K562 (cell line): ENCODE data around the gene PLXNB3. TPM values are rescaled to one million over a fixed set of nuclear protein-coding genes. Genes with fewer than 3 reads are reported as not detected.

Experiments used
- ATAC-seq: fragments of 200-7000 bp; cut with Tn5 transposase; 3 replicates; pipeline ENCODE4 v1.9.1; 2020; ENCODE audit warnings: moderate library complexity
- BruUV-seq: library from RNA; stranded (reverse); fragments of 400-500 nt; replicated peaks from 2 replicates; lab custom pipeline; 2021; lab: Mats Ljungman, UMichigan
- CTCF ChIA-PET: fragments of 300-600 bp; formaldehyde crosslinking; extraction: SDS; loops from one replicate; lab custom pipeline; 2021; ENCODE audit warnings: low intra/inter-chr PET ratio; lab: Yijun Ruan, JAX
- POLR2A ChIA-PET: fragments of 300-600, 350-650 bp; sonication (Branson Sonifier 250); formaldehyde crosslinking; extraction: SDS; loops from one replicate; lab custom pipeline; 2021; ENCODE audit warnings: antibody characterized with exemption, inconsistent platforms; lab: Yijun Ruan, JAX
- DNase-seq, 4 experiments: peaks; one replicate each; pipeline versions ENCODE4 v3.0.0 to v3.0.0-alpha.2; 2011 to 2018; ENCODE audit warnings: low spot score in 3 of 4, mixed read lengths in 3 of 4; ENCODE audit errors: extremely low read depth in 1 of 4
- FAIRE-seq: peaks from 2 replicates; lab custom pipeline; 2011; peaks lifted over from hg19 to GRCh38; lab: Jason Lieb, UNC
- H2AFZ ChIP-seq: 2 replicates; pipeline ENCODE4 v1.6.0; 2011; ENCODE audit warnings: low read depth, low read length, control low read depth, inconsistent platforms
- H3K27ac ChIP-seq: fragments of 200-600 bp; 3 replicates; pipeline ENCODE4 v1.8.0; 2011; ENCODE audit warnings: low read depth, mild to moderate bottlenecking, control low read depth, inconsistent platforms, low read length, moderate library complexity, mixed read lengths; ENCODE audit errors: extremely low read depth
- H3K27me3 ChIP-seq, 2 experiments: fragments of 300-600 bp in 1 of 2; 2 replicates in 1 of 2; 3 replicates in 1 of 2; pipeline versions ENCODE4 v1.6.0 to v1.8.0; 2011; ENCODE audit warnings: inconsistent platforms in 2 of 2, low read length in 2 of 2, mild to moderate bottlenecking in 1 of 2, mixed read lengths in 1 of 2, moderate library complexity in 1 of 2; ENCODE audit not compliant: control insufficient read depth in 2 of 2, insufficient read depth in 2 of 2
- H3K36me3 ChIP-seq: fragments of 300-600 bp; 3 replicates; pipeline ENCODE4 v1.8.0; 2011; ENCODE audit warnings: mild to moderate bottlenecking, low read length, inconsistent platforms; ENCODE audit not compliant: control insufficient read depth, insufficient read depth
- H3K4me1 ChIP-seq, 2 experiments: fragments of 200-600 bp in 1 of 2; replicated peaks in 1 of 2; 2 replicates in 1 of 2; 3 replicates in 1 of 2; pipeline versions ENCODE4 v1.5.1 to v1.8.0; 2011; ENCODE audit warnings: inconsistent platforms in 2 of 2, low read length in 2 of 2, mild to moderate bottlenecking in 1 of 2, mixed read lengths in 1 of 2, moderate library complexity in 1 of 2; ENCODE audit not compliant: control insufficient read depth in 2 of 2, insufficient read depth in 2 of 2
- H3K4me2 ChIP-seq: 2 replicates; pipeline ENCODE4 v1.6.1; 2011; ENCODE audit warnings: low read length, control low read depth, inconsistent platforms, mixed read lengths; ENCODE audit not compliant: insufficient read depth
- H3K4me3 ChIP-seq: fragments of 200-600 bp; sonication (generic), shearing (Covaris generic); 2 replicates; pipeline ENCODE4 v1.5.1; 2016; ENCODE audit warnings: control low read depth, inconsistent platforms
- H3K79me2 ChIP-seq: fragments of 200-600 bp; 3 replicates; pipeline ENCODE4 v1.8.0; 2011; ENCODE audit warnings: low read length, inconsistent platforms; ENCODE audit not compliant: control insufficient read depth, insufficient read depth
- H3K9ac ChIP-seq, 2 experiments: 2 replicates each; pipeline versions ENCODE4 v1.6.0 to v1.6.1; 2011; ENCODE audit warnings: low read depth in 2 of 2, low read length in 2 of 2, control low read depth in 1 of 2, inconsistent platforms in 1 of 2, mild to moderate bottlenecking in 1 of 2, mixed read lengths in 1 of 2; ENCODE audit not compliant: insufficient read depth in 1 of 2
- H3K9me1 ChIP-seq: one replicate; pipeline ENCODE4 v1.6.0; 2011; ENCODE audit warnings: inconsistent platforms, mild to moderate bottlenecking, low read length, moderate library complexity; ENCODE audit not compliant: control insufficient read depth, insufficient read depth
- H3K9me3 ChIP-seq: replicated peaks from 2 replicates; pipeline ENCODE4 v1.5.1; 2011; ENCODE audit warnings: low read depth, low read length, inconsistent platforms; ENCODE audit not compliant: control insufficient read depth, insufficient read depth
- H4K20me1 ChIP-seq: replicated peaks from 2 replicates; pipeline ENCODE4 v1.6.1; 2011; ENCODE audit warnings: low read length, inconsistent platforms, mixed read lengths; ENCODE audit not compliant: control insufficient read depth, insufficient read depth
- FIP1L1 ChIP-seq: fragments of 200-400 bp; formaldehyde crosslinking; IDR thresholded peaks from 2 replicates; pipeline ENCODE4 v1.6.1; 2018; ENCODE audit warnings: mild to moderate bottlenecking, low read depth, low read length; ENCODE audit not compliant: poor library complexity, severe bottlenecking
- POLR3G ChIP-seq: IDR thresholded peaks from 2 replicates; pipeline ENCODE4 v1.6.1; 2011; ENCODE audit not compliant: insufficient read length, insufficient replicate concordance; ENCODE audit errors: extremely low read depth
- WGBS: fragments of 100-300 bp; shearing (Covaris generic); methylation state at CpG from one replicate; pipeline ENCODE4 v1.1.6; 2016; ENCODE audit warnings: low coverage, mixed read lengths; ENCODE audit not compliant: insufficient coverage; ENCODE audit errors: missing lambda C conversion rate; 5-methylcytosine and 5-hydroxymethylcytosine counted together
- in situ Hi-C: fragments of 300-500 bp; cut with MboI; formaldehyde crosslinking; loops from 4 replicates; pipeline ENCODE4 v1.15.0; 2018; ENCODE audit warnings: inconsistent platforms, mixed read lengths
- intact Hi-C: fragments of 100-400 bp; cut with micrococcal nuclease; formaldehyde crosslinking; loops from 2 replicates; pipeline ENCODE4 v1.14.2; 2022
- polyA plus RNA-seq, 8 experiments: library from polyadenylated mRNA; depleted of rRNA in 4 of 8; stranded (reverse) in 5 of 8; unstranded in 3 of 8; fragments of >200 nt; fragmentation: Nextera tagmentation in 2 of 8; fragmentation: Illumina TruSeq in 1 of 8; extraction: Ambion mirVana in 2 of 8; extraction: Trizol in 1 of 8; gene quantifications; 2 replicates each; pipeline versions ENCODE4 v1.2.1 to v1.2.3, GENCODE V29; 2011 to 2014; ENCODE audit warnings: inconsistent platforms in 1 of 8, missing spikeins in 1 of 8
- total RNA-seq, 7 experiments: library from RNA; depleted of rRNA in 6 of 7; stranded (reverse); fragments of >200 nt in 6 of 7; fragmentation: Illumina TruSeq in 2 of 7; extraction: Trizol in 2 of 7; gene quantifications; 2 replicates each; pipeline versions ENCODE4 v1.2.1 to v1.2.3, GENCODE V29; 2011 to 2021; ENCODE audit warnings: low replicate concordance in 1 of 7
- TF ChIP-seq, protein P1 (sequence below): sonication (generic); formaldehyde crosslinking; IDR thresholded peaks from 2 replicates; pipeline ENCODE4 v1.8.1; 2023; ENCODE audit warnings: mild to moderate bottlenecking, missing genetic modification reagents, moderate library complexity
- TF ChIP-seq, protein P2 (sequence below): fragments of 450-650 bp; formaldehyde crosslinking; IDR thresholded peaks from 2 replicates; pipeline ENCODE4 v1.4.0; 2020; ENCODE audit warnings: mild to moderate bottlenecking, moderate library complexity

PLXNB3 gene
- total and polyA plus RNA-seq, 9 of the 15 experiments (the other 6 are each of a cell fraction or from before 2014, with no cell fraction given) = 0.22 to 2.0 (median 1.4) TPM; not detected in 2

DNA sequence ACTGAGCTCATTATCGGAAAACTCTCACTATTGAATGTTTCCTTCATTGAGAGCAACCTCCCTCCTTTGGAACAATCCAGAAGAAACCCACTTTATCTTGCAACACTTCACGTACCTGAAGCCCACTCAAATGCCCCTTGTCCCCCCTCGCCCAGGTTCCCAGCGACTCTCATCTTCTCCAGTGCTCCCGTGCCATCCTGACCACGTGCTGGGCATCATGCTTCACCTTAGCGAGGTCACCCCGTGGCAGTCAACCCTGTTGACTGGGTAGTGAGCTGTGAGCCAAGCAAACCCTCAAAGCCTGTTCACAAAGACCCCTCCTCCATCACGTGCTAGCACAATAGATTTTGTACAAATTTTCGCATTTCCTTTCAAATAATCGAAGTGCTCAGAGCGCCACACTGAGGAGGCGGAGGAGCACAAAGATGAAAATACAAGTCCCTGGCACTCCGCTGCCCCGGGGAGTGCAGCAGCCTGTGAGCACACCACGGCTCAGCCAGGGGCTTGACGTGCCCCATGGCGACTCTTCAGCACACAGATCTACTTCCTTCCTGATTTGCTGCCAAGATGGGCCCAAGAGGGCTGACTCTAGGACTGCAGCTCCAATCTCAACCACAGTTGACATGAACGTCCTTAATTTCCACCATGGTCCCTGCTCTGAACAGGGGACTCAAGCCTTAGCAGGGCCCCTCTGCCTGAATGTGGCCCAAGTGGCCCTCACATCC is 50.7 kb downstream of the PLXNB3 start:
- ATAC-seq (no peak), DNase-seq (no peak), FAIRE-seq (no peak)
- H3K36me3 ChIP-seq = no peaks in the 10 kb centered on the region
- no peak overlapping the region for H3K9ac ChIP-seq
- no peak overlapping the region for H3K4me3 ChIP-seq
- no peak overlapping the region for H3K4me2 ChIP-seq
- peaks cover 5 to 27% of the 10 kb centered on the region in 2 experiments; a peak in 4 of 5 replicates for H3K4me1 ChIP-seq
- TF ChIP-seq, protein P1, sequence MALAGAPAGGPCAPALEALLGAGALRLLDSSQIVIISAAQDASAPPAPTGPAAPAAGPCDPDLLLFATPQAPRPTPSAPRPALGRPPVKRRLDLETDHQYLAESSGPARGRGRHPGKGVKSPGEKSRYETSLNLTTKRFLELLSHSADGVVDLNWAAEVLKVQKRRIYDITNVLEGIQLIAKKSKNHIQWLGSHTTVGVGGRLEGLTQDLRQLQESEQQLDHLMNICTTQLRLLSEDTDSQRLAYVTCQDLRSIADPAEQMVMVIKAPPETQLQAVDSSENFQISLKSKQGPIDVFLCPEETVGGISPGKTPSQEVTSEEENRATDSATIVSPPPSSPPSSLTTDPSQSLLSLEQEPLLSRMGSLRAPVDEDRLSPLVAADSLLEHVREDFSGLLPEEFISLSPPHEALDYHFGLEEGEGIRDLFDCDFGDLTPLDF (CRISPR knock-in tag) = no peak
- TF ChIP-seq, protein P2, sequence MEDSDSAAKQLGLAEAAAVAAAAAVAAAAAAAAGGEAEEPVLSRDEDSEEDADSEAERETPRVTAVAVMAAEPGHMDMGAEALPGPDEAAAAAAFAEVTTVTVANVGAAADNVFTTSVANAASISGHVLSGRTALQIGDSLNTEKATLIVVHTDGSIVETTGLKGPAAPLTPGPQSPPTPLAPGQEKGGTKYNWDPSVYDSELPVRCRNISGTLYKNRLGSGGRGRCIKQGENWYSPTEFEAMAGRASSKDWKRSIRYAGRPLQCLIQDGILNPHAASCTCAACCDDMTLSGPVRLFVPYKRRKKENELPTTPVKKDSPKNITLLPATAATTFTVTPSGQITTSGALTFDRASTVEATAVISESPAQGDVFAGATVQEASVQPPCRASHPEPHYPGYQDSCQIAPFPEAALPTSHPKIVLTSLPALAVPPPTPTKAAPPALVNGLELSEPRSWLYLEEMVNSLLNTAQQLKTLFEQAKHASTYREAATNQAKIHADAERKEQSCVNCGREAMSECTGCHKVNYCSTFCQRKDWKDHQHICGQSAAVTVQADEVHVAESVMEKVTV (CRISPR knock-in tag) = no peak
- TF ChIP-seq FIP1L1 = no peak
- no peak for TF ChIP-seq POLR3G
- H3K27me3 ChIP-seq = peaks cover 16 to 31% of the 10 kb centered on the region in 2 experiments; a peak in 3 of 5 replicates
- ChIA-PET POLR2A (no interaction called here), CTCF (no interaction called here)
- intact Hi-C loops = no loop called here
- no TSS peak for BruUV-seq
- H3K9me1 ChIP-seq = no peaks in the 10 kb centered on the region
- H3K9me3 ChIP-seq = no peaks in the 10 kb centered on the region
- in situ Hi-C loops = loop anchor here (5.0 kb wide), 1 partner anchor 317 kb away; no protein-coding TSS in a partner anchor
- H3K27ac ChIP-seq = no peak overlapping the region
- no peak overlapping the region for H2AFZ ChIP-seq
- no peaks in the 10 kb centered on the region for H3K79me2 ChIP-seq
- WGBS = 26% methylated on average over 18 of the region's 19 CpGs
- no peaks in the 10 kb centered on the region; the same call in 1 of the 2 replicates for H4K20me1 ChIP-seq
